ENCODE measurements around the gene FICD. TPM values are rescaled to one million over a fixed set of nuclear protein-coding genes. Genes with fewer than 3 reads are reported as not detected.

FICD gene
- total and polyA plus RNA-seq, 2 of the 13 experiments (the other 11 are each of a cell fraction or from before 2014, with no cell fraction given) = 0.99 to 3.0 TPM

DNA sequence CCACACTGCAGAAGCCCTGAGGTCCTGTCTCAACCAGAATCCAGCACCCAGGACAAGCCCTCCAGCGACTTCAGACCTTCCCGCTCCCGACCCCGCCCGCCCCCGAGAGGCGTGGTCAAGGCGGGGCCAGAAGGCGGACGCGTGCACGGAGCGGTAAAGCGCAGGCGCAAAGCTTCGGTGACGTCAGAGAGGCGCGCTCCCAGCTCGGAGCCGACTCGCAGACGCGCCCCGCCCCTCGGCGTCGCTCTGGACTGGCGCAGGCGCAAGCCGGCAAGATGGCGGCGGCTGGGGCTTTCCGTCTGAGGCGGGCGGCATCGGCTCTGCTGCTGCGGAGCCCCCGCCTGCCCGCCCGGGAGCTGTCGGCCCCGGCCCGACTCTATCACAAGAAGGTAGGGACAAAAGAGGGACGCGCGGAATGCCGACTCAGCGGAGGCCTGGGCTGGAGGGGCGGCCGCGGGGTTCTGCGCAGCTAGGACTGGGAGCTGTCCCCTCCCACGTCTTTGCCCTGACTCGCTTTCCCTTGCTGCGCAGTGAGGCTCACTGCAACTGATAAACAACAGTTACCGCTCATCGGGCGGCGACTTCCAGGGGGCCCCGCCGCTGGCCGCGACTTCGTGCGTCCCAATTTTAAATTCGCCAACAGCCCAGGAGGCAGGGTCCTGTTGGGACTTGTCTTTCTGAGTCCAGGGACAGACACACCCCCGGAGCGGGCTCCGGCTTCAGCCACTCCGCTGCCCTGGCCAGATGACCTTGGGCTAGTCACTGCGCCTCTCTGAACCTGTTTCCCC lies 47.5 kb downstream of the FICD start, which contains the start of gene ISCU (continued):
- TF ChIP-seq ZBTB40 (IDR thresholded peaks at IDR 0.05) (no peak), ZBTB40 (CRISPR knock-in tag; IDR thresholded peaks at IDR 0.05) (peak; percentile 33; the same call in 1 of the 2 replicates), NFYC (CRISPR knock-in tag; IDR thresholded peaks at IDR 0.05) (peak; percentile 38; the same call in 1 of the 2 replicates), CENPX (CRISPR knock-in tag; IDR thresholded peaks at IDR 0.05) (no peak), HMGXB3 (CRISPR knock-in tag; IDR thresholded peaks at IDR 0.05; ENCODE audit: borderline replicate concordance) (no peak), ZBTB20 (CRISPR knock-in tag; IDR thresholded peaks at IDR 0.05; ENCODE audit: borderline replicate concordance, low read depth) (no peak; the same call in 1 of the 2 replicates), SATB2 (CRISPR knock-in tag; IDR thresholded peaks at IDR 0.05) (no peak), ATF1 (CRISPR knock-in tag; IDR thresholded peaks at IDR 0.05) (peak; percentile 75), GTF2F1 (IDR thresholded peaks at IDR 0.05; ENCODE audit: low read length) (no peak)
- TF ChIP-seq, protein P1, sequence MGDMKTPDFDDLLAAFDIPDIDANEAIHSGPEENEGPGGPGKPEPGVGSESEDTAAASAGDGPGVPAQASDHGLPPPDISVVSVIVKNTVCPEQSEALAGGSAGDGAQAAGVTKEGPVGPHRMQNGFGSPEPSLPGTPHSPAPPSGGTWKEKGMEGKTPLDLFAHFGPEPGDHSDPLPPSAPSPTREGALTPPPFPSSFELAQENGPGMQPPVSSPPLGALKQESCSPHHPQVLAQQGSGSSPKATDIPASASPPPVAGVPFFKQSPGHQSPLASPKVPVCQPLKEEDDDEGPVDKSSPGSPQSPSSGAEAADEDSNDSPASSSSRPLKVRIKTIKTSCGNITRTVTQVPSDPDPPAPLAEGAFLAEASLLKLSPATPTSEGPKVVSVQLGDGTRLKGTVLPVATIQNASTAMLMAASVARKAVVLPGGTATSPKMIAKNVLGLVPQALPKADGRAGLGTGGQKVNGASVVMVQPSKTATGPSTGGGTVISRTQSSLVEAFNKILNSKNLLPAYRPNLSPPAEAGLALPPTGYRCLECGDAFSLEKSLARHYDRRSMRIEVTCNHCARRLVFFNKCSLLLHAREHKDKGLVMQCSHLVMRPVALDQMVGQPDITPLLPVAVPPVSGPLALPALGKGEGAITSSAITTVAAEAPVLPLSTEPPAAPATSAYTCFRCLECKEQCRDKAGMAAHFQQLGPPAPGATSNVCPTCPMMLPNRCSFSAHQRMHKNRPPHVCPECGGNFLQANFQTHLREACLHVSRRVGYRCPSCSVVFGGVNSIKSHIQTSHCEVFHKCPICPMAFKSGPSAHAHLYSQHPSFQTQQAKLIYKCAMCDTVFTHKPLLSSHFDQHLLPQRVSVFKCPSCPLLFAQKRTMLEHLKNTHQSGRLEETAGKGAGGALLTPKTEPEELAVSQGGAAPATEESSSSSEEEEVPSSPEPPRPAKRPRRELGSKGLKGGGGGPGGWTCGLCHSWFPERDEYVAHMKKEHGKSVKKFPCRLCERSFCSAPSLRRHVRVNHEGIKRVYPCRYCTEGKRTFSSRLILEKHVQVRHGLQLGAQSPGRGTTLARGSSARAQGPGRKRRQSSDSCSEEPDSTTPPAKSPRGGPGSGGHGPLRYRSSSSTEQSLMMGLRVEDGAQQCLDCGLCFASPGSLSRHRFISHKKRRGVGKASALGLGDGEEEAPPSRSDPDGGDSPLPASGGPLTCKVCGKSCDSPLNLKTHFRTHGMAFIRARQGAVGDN (CRISPR knock-in tag; IDR thresholded peaks at IDR 0.05) = peak; percentile 78

Measured in HepG2 (cell line).